H9 (cell line): ENCODE measurements around the gene ZNF746. TPM values are rescaled to one million over a fixed set of nuclear protein-coding genes. Genes with fewer than 3 reads are reported as not detected.

Experiments used
- DNase-seq: peaks from one replicate; pipeline ENCODE4 v3.0.0-alpha.2; 2017
- H2AFZ ChIP-seq: one replicate; pipeline ENCODE4 v1.6.1; 2013; ENCODE audit warnings: mild to moderate bottlenecking, low read length, control low read depth, moderate library complexity
- H2AK5ac ChIP-seq: 2 replicates; pipeline ENCODE4 v1.6.1; 2013; ENCODE audit warnings: low read length, control low read depth, mixed read lengths; ENCODE audit not compliant: insufficient read length
- H2BK120ac ChIP-seq: one replicate; pipeline ENCODE4 v1.6.1; 2013; ENCODE audit warnings: low read depth, mild to moderate bottlenecking, low read length, control low read depth, inconsistent platforms; ENCODE audit not compliant: poor library complexity, severe bottlenecking
- H2BK12ac ChIP-seq: 2 replicates; pipeline ENCODE4 v1.6.1; 2013; ENCODE audit warnings: low read length, control low read depth, mixed read lengths, low read depth; ENCODE audit not compliant: insufficient read length
- H2BK15ac ChIP-seq: 2 replicates; pipeline ENCODE4 v1.6.1; 2013; ENCODE audit warnings: low read depth, low read length, control low read depth
- H2BK20ac ChIP-seq: one replicate; pipeline ENCODE4 v1.6.1; 2013; ENCODE audit warnings: low read depth, mild to moderate bottlenecking, low read length, control low read depth, inconsistent platforms; ENCODE audit not compliant: poor library complexity, severe bottlenecking
- H2BK5ac ChIP-seq: 2 replicates; pipeline ENCODE4 v1.6.1; 2013; ENCODE audit warnings: low read length, control low read depth, mixed read lengths; ENCODE audit not compliant: insufficient read length
- H3K14ac ChIP-seq: 2 replicates; pipeline ENCODE4 v1.6.1; 2013; ENCODE audit warnings: low read length, control low read depth; ENCODE audit not compliant: insufficient read depth
- H3K18ac ChIP-seq: 2 replicates; pipeline ENCODE4 v1.6.1; 2013; ENCODE audit warnings: low read depth, mild to moderate bottlenecking, mixed read lengths, low read length, control low read depth; ENCODE audit not compliant: insufficient read length
- H3K23ac ChIP-seq: 2 replicates; pipeline ENCODE4 v1.6.1; 2013; ENCODE audit warnings: low read length, control low read depth, mixed read lengths, low read depth; ENCODE audit not compliant: insufficient read length
- H3K23me2 ChIP-seq: 2 replicates; pipeline ENCODE4 v1.6.1; 2013; ENCODE audit warnings: low read depth, mild to moderate bottlenecking, mixed read lengths, low read length, control low read depth; ENCODE audit not compliant: insufficient read length, poor library complexity, severe bottlenecking
- H3K27ac ChIP-seq: 2 replicates; pipeline ENCODE4 v1.5.1; 2013; ENCODE audit warnings: low read length, control low read depth, mixed read lengths, low read depth; ENCODE audit not compliant: insufficient read length
- H3K27me3 ChIP-seq: 2 replicates; pipeline ENCODE4 v1.6.1; 2013; ENCODE audit warnings: low read length, control low read depth, inconsistent platforms; ENCODE audit not compliant: insufficient read depth
- H3K4ac ChIP-seq: 2 replicates; pipeline ENCODE4 v1.6.1; 2013; ENCODE audit warnings: low read depth, mild to moderate bottlenecking, control low read depth, inconsistent platforms, low read length, moderate library complexity
- H3K4me1 ChIP-seq: 2 replicates; pipeline ENCODE4 v1.6.1; 2013; ENCODE audit warnings: low read length, control low read depth, inconsistent platforms; ENCODE audit not compliant: insufficient read depth
- H3K4me2 ChIP-seq: 2 replicates; pipeline ENCODE4 v1.6.1; 2013; ENCODE audit warnings: low read length, control low read depth, mixed read lengths; ENCODE audit not compliant: insufficient read length, insufficient read depth
- H3K56ac ChIP-seq: 2 replicates; pipeline ENCODE4 v1.6.1; 2013; ENCODE audit warnings: low read depth, mild to moderate bottlenecking, mixed read lengths, low read length, control low read depth; ENCODE audit not compliant: insufficient read length
- H3K79me1 ChIP-seq: 2 replicates; pipeline ENCODE4 v1.6.1; 2013; ENCODE audit warnings: low read depth, mild to moderate bottlenecking, moderate library complexity, low read length, control low read depth, inconsistent platforms; ENCODE audit not compliant: insufficient read depth, poor library complexity, severe bottlenecking
- H3K79me2 ChIP-seq: 2 replicates; pipeline ENCODE4 v1.6.1; 2013; ENCODE audit warnings: low read length, control low read depth, inconsistent platforms; ENCODE audit not compliant: insufficient read depth
- H3K9ac ChIP-seq: 2 replicates; pipeline ENCODE4 v1.6.1; 2013; ENCODE audit warnings: low read length, control low read depth, mixed read lengths; ENCODE audit not compliant: insufficient read length; ENCODE audit errors: extremely low read depth
- H3K9me3 ChIP-seq: one replicate; pipeline ENCODE4 v1.6.1; 2013; ENCODE audit warnings: low read depth, low read length, inconsistent platforms; ENCODE audit not compliant: control insufficient read depth
- H3T11ph ChIP-seq: one replicate; pipeline ENCODE4 v1.6.1; 2013; ENCODE audit warnings: mild to moderate bottlenecking, low read length, control low read depth, inconsistent platforms
- H4K20me1 ChIP-seq: one replicate; pipeline ENCODE4 v1.6.1; 2013; ENCODE audit not compliant: control insufficient read depth, insufficient read length, insufficient read depth
- H4K5ac ChIP-seq: 2 replicates; pipeline ENCODE4 v1.6.1; 2013; ENCODE audit warnings: low read depth, mild to moderate bottlenecking, mixed read lengths, low read length, control low read depth; ENCODE audit not compliant: insufficient read length
- H4K8ac ChIP-seq: replicated peaks from 2 replicates; pipeline ENCODE4 v1.6.1; 2013; ENCODE audit warnings: low read length, control low read depth, mixed read lengths, low read depth; ENCODE audit not compliant: insufficient read length
- H4K91ac ChIP-seq: 2 replicates; pipeline ENCODE4 v1.6.1; 2013; ENCODE audit warnings: low read depth, mild to moderate bottlenecking, moderate library complexity, mixed read lengths, low read length, control low read depth; ENCODE audit not compliant: insufficient read length
- H3K27ac Mint-ChIP-seq, 3 experiments: 2 replicates in 2 of 3; 3 replicates in 1 of 3; pipeline ENCODE4 v1.8.0; 2020 to 2021; ENCODE audit warnings: mixed read lengths in 3 of 3, mild to moderate bottlenecking in 1 of 3, moderate library complexity in 1 of 3
- H3K27me3 Mint-ChIP-seq: 2 replicates; pipeline ENCODE4 v1.8.0; 2021; ENCODE audit warnings: low read depth, mild to moderate bottlenecking, moderate library complexity, mixed read lengths
- H3K36me3 Mint-ChIP-seq, 3 experiments: 2 replicates in 2 of 3; 3 replicates in 1 of 3; pipeline ENCODE4 v1.8.0; 2020 to 2021; ENCODE audit warnings: low read depth in 3 of 3, mixed read lengths in 3 of 3; ENCODE audit not compliant: insufficient read depth in 1 of 3
- H3K4me1 Mint-ChIP-seq, 2 experiments: 2 replicates each; pipeline ENCODE4 v1.8.0; 2020; ENCODE audit warnings: mixed read lengths in 2 of 2
- H3K4me3 Mint-ChIP-seq, 2 experiments: 2 replicates in 1 of 2; 3 replicates in 1 of 2; pipeline ENCODE4 v1.8.0; 2020 to 2021; ENCODE audit warnings: mild to moderate bottlenecking in 2 of 2, mixed read lengths in 2 of 2, moderate library complexity in 1 of 2
- H3K9me3 Mint-ChIP-seq, 2 experiments: 2 replicates in 1 of 2; 3 replicates in 1 of 2; pipeline ENCODE4 v1.8.0; 2020; ENCODE audit warnings: mild to moderate bottlenecking in 2 of 2, mixed read lengths in 2 of 2, moderate library complexity in 1 of 2
- CTCF ChIP-seq: fragments of 200-600 bp; sonication (generic); conservative IDR thresholded peaks from 3 replicates; pipeline ENCODE4 v1.8.0; 2021; ENCODE audit warnings: antibody characterized with exemption, mild to moderate bottlenecking
- WGBS: extraction: QIAGEN DNeasy Blood & Tissue Kit; methylation state at CpG from one replicate; pipeline ENCODE4 v1.1.7; 2013; ENCODE audit warnings: missing lambda C conversion rate, low lambda C conversion rate, mixed read lengths; ENCODE audit not compliant: insufficient read length; ENCODE audit errors: extremely low coverage; 5-methylcytosine and 5-hydroxymethylcytosine counted together
- total RNA-seq: library from RNA; stranded (reverse); gene quantifications from 2 replicates; pipeline ENCODE4 v1.2.1, GENCODE V29; 2021

The ZNF746 gene
- total RNA-seq, 1 experiment from 2014 or later, result 26.7 TPM

GRCh38 chr7:149432121-149432691 is 65.4 kb downstream of the ZNF746 start:
- Mint-ChIP-seq H3K36me3 (peaks cover 15 to 47% (median 17%) of the 10 kb centered on the region in 3 experiments; a peak in 6 of 7 replicates), H3K4me1 (no peaks in the 10 kb centered on the region), H3K27me3 (no peaks in the 10 kb centered on the region), H3K4me3 (no peak overlapping the region), H3K27ac (0 out of 7 replicates have a peak overlapping the region, but pooled peaks of 1 of the 3 experiments have one; percentile 37), H3K9me3 (no peaks in the 10 kb centered on the region)
- H3K9me3 ChIP-seq, result no peaks in the 10 kb centered on the region
- H3K79me1 ChIP-seq, result no peaks in the 10 kb centered on the region
- no peak overlapping the region for H3K9ac ChIP-seq
- H2BK120ac ChIP-seq, result no peak overlapping the region
- H3K4ac ChIP-seq, result no peak overlapping the region
- H3K56ac ChIP-seq, result no peak overlapping the region
- no peak overlapping the region for H2BK20ac ChIP-seq
- no peak overlapping the region for H3K4me2 ChIP-seq
- H4K20me1 ChIP-seq, result no peaks in the 10 kb centered on the region
- no peaks in the 10 kb centered on the region for H3K4me1 ChIP-seq
- H4K91ac ChIP-seq, result no peak overlapping the region
- no peaks in the 10 kb centered on the region for H3K27me3 ChIP-seq
- no peaks in the 10 kb centered on the region for H3K23me2 ChIP-seq
- H3K27ac ChIP-seq, result no peak overlapping the region
- H3T11ph ChIP-seq, result no peak overlapping the region
- no peak overlapping the region for H2BK15ac ChIP-seq
- WGBS, result no CpG with 5 or more reads among the region's 53 CpGs
- no peak overlapping the region for H2AFZ ChIP-seq
- H3K14ac ChIP-seq, result no peak overlapping the region
- TF ChIP-seq CTCF, result no peak
- H2BK12ac ChIP-seq, result no peak overlapping the region
- H4K5ac ChIP-seq, result no peak overlapping the region
- H3K18ac ChIP-seq, result no peak overlapping the region
- no peak for DNase-seq
- no peak overlapping the region for H4K8ac ChIP-seq
- no peak overlapping the region for H3K23ac ChIP-seq
- no peak overlapping the region for H2BK5ac ChIP-seq
- H2AK5ac ChIP-seq, result no peak overlapping the region
- H3K79me2 ChIP-seq, result no peaks in the 10 kb centered on the region
